ENCODE measurements around the gene PON3.

PON3 gene

GRCh38 chr7:95396136-95397032, at the start of gene PON3:
Gene PON3 (minus strand): TSS chr7:95396375. CDS start chr7:95396350, 25 bp downstream.
- no peak for DNase-seq (ENCODE audit: low read depth)

DNA sequence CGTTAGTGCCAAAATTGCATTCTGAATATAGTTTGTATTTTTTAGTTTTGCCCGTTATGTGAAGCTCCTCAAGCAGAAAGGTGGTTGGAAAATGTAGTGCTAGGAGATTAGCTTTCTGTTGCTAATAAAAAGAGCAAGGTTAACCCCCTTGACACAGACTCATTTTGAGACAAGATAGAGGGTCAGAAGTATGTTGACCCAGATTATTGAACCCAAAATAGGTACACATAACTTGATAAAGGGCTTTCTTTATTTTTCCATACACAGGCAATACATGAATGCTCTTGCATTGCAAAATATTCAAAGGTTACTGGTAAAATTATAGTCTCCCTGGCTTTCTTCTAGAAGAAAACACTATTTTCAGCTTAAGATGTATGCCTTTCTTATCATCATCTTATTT, 48.6 kb upstream of the PON3 start:
- DNase-seq (ENCODE audit: low read depth): no peak

GRCh38 chr7:95441042-95441823, 45.1 kb upstream of the PON3 start:
- no peak for DNase-seq (ENCODE audit: low read depth)

- DNase-seq (ENCODE audit: low read depth): no peak
Observed at GRCh38 chr7:95440394-95441038, 44.3 kb upstream of the PON3 start.

- DNase-seq (ENCODE audit: low read depth): no peak
Observed at GRCh38 chr7:95436407-95436806, 40.2 kb upstream of the PON3 start.

DNA sequence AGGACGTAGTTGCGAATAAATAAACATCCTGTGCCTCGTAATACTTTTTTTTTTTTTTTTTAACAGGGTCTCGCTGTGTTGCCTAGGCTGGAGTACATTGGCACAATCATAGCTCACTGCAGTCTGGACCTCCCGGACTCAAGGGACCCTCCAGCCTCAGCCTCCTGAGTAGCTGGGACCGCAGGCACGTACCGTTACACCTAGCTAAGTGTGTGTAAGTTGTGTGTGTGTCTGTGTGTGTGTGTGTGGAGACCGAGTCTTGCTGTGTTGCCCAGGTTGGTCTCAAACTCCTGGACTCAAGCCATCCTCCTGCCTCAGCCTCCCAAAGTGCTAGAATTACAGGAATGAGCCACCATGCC, 39.2 kb upstream of the PON3 start:
- DNase-seq (ENCODE audit: low read depth): no peak

DNA sequence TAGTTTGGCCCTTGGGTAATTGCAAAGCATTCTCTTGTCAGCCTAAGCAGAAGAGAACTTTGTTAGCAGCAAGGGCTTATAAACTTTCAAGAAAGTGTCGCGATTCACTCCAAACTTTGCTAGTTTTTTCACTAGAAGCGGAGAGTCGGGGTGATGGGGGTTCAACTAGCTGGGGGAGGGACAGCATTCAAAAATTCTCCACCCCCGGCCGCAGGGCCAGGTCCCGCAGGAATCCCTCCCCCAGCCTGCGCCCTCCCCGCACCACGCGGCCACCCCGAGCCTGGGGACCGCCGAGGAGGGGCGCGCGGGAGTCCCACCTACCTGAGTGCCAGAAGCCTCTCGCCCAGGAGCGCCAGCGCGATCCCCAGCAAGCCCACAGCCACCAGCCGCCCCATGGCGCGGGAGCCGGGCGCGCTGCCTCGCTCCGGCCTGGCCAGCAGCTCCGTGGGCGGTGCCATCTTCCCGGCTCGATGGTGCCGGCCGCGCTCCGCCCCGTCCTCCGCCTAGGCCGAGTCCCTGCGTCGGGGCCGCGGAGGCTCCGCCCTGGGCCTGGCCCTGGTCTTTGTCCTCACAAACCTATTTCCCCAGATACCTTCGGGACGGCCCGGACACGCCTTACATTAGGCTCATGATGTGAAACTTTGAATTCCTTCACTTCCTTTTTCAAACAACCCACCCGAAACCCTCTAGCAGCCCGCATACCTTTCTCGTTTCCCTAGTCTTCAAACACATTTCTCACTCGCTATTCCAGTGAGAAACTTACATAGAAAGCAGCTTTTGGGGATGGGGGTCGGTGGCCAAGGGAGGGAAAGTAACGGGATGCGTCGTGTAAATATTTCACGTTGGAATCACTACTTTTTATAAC, 38.6 kb upstream of the PON3 start, which contains the start of gene PON2:
Gene PON2 (minus strand): TSS at position 472 of the 865 bp plus-strand sequence. CDS start 77 bp downstream, at position 395.
- peak; percentile 29 for DNase-seq (ENCODE audit: low read depth)

GRCh38 chr7:95433952-95434556, 37.9 kb upstream of the PON3 start:
- DNase-seq (ENCODE audit: low read depth): no peak

DNA sequence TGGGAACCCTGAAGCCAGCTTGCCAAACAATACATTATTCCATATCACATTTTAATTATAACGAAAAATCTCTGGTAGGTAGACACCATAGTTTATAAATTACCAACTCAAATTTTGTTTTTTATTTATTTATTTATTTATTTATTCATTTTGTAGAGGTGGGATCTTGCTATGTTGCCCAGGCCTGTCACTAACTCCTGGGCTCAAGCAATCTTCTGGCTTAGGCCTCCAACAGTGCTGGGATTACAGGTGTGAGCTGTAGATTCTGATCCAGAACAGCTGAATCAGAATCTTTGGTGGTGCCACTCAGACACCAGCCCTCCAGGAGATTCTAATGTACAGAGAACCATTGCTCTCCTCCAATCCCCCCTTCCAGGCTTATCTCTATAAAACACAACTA, 37.0 kb upstream of the PON3 start:
- DNase-seq (ENCODE audit: low read depth): no peak

GRCh38 chr7:95432606-95433005, 36.4 kb upstream of the PON3 start:
- DNase-seq (ENCODE audit: low read depth): no peak

DNA sequence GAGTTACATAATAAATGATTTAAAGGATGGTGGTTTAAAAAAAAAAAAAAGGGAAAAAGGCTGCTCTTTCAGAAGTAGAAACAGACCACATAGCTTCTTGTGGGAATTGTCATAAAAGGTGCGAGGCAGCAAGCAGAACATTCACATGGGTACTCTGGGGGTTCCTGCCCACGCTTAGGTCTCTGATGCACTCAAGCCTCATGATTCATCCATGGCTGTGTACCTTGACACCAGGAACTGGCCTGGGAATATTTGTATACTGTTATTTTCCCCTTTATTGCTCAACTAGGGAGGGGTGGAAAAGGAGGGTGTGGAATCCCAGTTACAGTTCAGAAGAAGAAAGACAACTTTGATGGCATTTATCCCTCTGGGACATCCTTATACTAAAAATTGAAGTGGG, 34.7 kb upstream of the PON3 start:
- DNase-seq (ENCODE audit: low read depth): no peak

- no peak for DNase-seq (ENCODE audit: low read depth)
Observed at GRCh38 chr7:95429241-95429990, 33.2 kb upstream of the PON3 start.

DNA sequence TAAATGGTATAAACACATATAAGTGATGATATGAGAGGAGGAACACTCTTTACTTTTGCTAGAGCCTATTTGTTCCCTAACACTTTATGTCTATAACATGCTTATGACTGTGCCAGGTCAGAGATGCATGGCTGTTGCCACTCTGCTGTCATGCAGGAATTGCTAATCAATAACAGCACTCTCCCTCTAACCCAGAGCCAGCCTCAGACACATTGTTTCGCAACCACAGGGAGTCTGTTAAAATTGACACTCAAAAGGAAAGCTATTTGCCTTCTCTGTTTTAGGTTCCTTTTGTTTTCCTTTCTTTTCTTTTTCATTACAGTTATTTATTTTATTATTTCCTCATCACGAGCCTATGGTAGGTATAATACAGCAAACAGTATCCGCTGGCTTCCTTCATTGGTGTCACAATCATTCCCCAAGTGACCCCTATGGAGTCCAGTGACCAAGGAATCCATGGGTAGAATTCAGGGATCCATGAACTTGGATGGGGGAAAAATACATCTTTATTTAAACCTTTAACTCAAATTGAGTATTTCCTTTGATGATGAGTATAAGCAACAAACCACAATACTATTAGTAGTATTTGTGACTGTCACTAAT, 31.8 kb upstream of the PON3 start:
- DNase-seq (ENCODE audit: low read depth): no peak

- no peak for DNase-seq (ENCODE audit: low read depth)
Observed at GRCh38 chr7:95427166-95427565, 31.0 kb upstream of the PON3 start.

DNA sequence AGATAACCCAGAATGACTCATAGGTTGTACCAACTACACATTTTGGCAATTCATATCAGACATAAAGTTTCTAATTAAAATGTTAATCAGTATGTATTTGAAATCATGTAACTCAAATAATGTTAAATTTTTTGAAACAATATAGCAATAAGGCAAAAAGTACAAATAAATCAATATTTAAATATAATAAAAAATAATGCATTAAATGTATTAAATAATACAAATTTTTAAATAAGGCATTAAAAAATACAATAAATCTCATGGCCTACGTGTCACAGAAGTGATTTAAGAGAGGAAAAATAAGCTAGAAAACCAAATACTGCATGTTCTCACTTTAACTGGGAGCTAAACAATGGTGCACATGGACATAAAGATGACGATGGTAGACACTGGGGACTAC, 29.5 kb upstream of the PON3 start:
- DNase-seq (ENCODE audit: low read depth): no peak

GRCh38 chr7:95424716-95425115, 28.5 kb upstream of the PON3 start:
- DNase-seq (ENCODE audit: low read depth): no peak

DNA sequence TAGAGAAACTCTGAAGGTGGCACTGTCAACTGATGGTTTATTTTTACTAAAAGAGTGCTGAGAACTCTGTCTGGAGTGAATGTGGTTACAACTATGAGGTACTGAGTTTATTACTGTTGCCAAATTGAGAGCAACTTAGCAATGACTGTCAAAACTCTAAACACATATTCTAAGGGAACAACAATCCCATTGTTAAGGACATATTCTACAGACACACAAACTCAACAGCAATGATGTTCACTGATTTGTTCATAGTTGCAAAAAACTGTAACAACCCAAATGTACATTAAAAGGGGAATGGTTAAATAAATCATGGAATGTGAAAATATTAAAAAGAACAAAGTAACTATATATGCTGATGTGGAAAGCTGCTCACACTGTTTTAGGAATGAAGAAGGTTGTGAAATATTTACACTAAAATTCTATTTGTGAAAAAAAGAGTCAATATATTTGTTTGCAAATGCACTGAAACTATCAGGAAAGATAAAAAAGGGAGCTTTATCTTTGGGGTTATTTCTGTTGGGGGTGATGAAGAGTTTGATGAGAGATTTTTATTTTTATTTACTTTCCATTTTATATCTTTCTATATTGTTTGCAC, 25.8 kb upstream of the PON3 start:
- no peak for DNase-seq (ENCODE audit: low read depth)

GRCh38 chr7:95421000-95421846, 25.0 kb upstream of the PON3 start:
- no peak for DNase-seq (ENCODE audit: low read depth)

DNA sequence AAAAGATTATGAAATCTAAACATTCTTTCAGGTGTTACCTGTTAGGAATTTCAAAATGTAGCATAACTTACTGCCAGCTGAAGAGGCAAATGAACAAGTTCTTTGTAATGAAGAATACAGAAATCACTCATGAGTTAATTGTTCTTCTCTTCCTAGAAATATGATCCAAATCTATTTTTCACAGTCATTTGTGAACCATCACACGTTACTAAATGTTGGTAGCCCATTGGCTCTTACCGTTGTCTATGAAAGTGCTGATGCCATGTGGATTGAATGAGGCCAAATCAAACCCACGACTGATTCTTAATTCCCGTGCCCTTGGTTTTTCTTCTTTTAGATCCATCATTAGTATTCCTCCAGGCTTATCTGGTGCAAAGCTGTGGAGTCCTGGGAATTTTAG, 15.9 kb upstream of the PON3 start:
- DNase-seq (ENCODE audit: low read depth): no peak
